GM18526 (cell line): ENCODE measurements around the gene RAC2.

Source experiments
- POLR2A ChIP-seq: IDR thresholded peaks from 3 replicates; pipeline ENCODE4 v1.6.1; 2011; ENCODE audit not compliant: insufficient read length; ENCODE audit errors: extremely low read depth

Gene RAC2

GRCh38 chr22:37199760-37200108, 44.3 kb downstream of the RAC2 start:
- TF ChIP-seq POLR2A = no peak

- TF ChIP-seq POLR2A = peak; percentile 93
Observed at GRCh38 chr22:37199103-37199759, 44.8 kb downstream of the RAC2 start.

- no peak for TF ChIP-seq POLR2A
Observed at GRCh38 chr22:37198258-37199102, 45.6 kb downstream of the RAC2 start.

DNA sequence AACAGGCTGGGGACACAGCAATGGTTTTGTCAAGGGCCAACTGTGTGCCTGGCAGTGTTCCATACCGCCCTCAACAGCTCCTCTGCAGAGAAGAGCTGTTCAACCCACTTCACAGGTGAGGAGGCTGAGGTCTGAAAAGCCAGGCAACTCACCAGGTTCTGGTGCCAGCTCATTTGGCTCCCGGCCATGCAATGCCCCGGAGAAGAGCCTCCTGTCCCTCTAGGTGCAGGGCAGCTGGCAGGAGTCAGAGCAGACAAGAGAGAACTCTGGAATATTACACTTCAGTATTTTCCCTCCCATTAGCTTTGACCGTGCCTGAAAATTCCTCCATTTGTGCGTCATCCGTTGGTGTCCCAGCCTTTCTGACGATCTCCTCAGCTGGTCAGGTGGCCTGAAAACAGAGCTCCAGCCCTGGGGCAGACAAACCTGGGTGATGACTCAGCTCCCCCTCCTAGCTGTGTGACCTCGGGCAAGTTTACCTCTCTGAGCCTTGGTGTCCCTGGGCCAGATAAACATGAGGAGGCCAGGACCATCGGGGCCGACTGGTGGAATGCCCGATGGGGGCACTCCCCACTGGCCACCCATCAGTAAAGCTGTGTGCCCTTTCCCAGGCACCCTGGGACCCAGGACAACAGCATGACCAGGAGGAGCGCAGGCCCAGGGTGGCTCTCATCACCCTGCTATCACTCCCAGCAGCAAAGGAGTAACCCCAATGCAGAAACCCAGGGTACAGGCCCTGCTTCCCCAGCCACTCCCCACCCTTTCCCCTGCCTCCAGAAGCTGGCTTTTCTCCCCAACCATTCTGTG, 46.4 kb downstream of the RAC2 start:
- TF ChIP-seq POLR2A = no peak

DNA sequence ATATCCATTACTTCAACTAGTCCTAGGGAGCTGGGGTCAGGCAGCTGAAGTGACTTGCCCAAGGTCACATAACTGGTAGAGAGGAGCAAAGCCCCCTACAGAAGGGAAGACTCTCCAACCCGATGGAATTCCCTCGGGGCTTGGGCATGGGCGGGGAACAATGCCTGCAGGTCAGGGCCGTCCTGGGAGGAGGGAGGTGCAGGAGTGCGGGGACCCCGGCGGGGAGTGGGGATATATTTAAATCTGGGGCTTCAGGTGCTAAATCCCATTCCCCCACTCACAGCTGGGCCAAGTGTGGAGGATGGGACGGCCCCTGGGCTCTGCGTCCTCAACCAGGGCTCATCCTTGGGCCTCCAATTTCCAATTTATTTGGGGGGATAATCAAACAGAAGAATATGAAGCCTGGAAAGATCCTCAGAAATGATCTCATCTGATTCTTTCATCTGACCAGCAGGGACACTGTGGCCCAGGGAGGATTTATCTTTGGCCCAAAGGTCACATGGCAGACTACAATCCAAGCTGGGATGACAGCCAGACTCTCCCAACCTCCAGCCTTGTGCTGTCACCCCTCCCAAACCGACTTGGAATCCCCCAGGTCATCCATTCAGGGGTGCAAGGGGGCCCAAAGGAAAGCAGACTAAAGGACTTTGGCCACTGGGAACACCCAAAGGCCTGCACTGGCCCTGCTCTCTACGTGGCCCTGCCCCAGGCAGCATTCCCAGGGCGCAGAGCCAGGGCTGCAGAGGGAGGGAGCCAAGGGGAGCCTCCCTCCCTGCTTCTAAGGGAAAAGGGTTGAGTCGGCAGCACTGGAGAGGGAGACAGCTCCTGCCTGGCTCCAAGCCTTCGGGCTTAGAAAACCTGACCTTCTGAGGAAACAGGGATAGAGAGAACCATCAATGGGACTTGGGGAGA, 47.3 kb downstream of the RAC2 start:
- TF ChIP-seq POLR2A = no peak

DNA sequence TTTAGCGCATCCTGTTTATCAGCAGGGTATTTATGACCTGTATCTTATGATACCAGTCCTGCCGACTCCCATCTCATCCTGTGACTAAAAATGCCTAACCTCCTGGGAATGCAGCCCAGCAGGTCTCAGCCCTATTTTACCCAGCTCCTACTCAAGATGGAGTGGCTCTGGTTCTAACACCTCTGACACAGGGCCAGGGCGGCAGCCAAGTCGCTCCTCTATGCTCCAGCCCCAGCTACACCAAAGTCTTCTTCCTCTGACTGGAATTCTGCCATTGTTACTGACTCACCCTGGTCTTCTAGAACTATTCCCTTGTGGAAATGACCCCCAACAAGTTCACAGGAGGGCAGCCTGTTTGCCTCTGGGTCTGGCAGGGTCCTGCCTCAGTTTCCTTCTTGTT, 48.1 kb downstream of the RAC2 start:
- TF ChIP-seq POLR2A = no peak

GRCh38 chr22:37194750-37195149, 49.3 kb downstream of the RAC2 start:
- no peak for TF ChIP-seq POLR2A

DNA sequence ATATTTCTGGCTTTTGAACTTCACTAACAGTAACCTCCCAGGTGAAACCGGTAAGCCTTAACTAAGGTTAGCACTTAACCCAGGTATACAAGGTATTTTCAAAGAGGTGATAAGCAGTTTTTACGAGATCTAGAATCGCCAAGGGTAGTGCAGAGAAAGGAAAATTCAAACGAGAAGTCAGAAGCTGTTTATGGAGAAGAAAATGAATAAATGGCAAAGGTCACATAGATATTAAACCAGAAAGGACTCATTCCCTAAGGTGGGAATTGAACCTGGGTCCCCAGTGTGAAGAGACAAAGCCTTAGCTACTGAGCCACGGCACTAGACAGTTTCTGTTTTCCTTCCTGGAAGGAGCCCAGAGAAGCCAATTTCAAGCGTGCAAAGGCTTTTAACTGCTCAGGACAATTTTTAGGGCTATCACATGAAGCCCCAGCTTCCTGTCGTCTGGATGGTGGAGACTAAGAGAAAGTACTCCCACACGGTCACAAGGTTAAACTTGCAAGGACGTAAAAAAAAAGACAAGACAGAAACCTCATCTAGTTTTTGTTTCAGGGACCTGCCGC, 50.4 kb downstream of the RAC2 start:
- TF ChIP-seq POLR2A = no peak

DNA sequence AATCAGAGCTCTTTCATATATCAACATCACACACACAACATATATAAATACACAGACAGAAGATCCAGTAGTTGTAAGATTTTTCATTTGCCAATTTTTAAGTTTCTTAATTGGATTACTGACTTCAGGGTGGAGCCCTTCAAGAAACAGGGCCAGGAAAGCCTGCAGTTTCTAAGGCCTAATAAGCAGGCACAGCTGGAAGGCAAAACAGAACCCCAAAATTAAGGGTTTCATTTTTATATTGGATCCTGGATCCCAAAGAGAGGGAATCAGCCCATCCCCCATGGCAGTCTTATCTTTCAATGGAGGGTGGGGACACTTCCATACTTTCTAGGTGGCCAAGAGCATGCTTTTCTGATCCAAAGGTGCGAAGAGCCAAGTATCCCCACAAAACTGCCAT, 51.3 kb downstream of the RAC2 start:
- no peak for TF ChIP-seq POLR2A

DNA sequence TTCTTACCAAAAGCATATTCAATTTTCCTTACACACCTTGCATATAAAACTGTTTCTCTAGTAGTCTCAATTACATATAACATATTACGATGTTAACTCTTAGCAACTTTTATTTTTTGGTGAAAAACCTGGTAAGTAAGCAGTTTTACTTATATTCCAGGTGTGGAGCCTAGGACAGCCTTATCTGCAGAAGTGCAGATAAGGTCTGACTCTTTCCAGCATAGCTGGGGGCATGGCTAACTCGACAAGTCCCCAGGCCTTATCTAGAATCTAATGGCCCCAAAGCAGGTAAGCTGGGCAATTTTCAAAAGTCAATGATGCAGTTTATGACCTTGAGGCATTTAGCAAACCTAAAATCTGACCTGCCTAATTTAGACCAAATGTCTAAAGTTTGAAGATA, 51.9 kb downstream of the RAC2 start:
- no peak for TF ChIP-seq POLR2A

GRCh38 chr22:37190262-37190780, 53.7 kb downstream of the RAC2 start:
- no peak for TF ChIP-seq POLR2A

GRCh38 chr22:37188901-37189466, 55.1 kb downstream of the RAC2 start:
- TF ChIP-seq POLR2A = no peak

DNA sequence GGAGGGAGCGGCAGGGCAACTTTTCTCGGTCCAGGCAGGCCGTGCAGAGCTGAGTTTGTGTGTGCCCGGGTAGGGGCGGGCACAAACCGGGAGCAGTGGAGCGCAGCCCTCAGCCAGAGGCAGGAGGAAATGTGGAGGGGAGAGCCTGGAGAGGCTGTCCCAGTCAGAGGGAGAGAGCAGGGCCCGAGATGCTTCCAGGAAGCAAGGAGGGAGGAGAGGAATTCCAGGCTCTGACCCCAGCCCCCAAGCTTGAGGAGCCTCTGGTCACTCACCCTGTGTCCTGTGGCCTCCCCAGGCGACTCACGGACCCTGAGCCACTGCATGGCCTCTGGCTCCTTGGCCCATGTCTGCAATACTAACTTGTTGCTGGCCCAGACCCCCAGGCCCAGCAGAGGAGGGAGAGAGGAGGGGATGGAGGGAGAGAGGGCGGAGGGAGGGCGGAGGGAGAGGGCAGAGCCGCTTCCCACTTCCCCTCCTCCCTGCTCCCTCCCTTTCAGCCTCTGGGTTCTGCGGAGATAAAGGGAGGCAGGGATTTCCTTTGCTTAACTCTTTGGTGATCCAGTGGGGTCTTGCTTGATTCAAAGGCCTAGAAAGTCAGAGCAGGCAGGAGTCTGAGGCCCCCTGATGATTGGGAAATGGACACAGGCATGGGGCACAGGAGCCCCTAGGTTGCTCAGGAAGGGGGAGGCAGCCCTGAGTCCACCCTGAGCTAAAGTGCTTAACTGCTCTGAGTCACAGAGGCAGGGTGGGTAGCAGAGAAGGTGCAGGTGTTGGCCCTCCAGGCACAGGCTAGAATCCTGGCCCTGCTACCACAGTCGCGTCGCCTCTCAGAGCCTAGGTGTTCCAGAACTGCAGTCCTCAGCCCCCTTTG, 55.9 kb downstream of the RAC2 start, which contains the start of gene C1QTNF6:
TSS of gene C1QTNF6 (minus strand) at position 357 of the 871 bp plus-strand sequence. CDS start at position 323, 34 bp downstream.
- TF ChIP-seq POLR2A = no peak
